Natural killer cell (primary cell): ENCODE measurements around the gene NUDT5. TPM values are rescaled to one million over a fixed set of nuclear protein-coding genes. Genes with fewer than 3 reads are reported as not detected.

Source experiments
- ATAC-seq, 3 donors: fragments of 150-1000 bp in 2 of 3; fragments of 200-7000 bp in 1 of 3; cut with Tn5 transposase; 1 replicate in 1 of 3; 2 replicates in 2 of 3; pipeline ENCODE4 v1.10.0; 2021; ENCODE audit warnings: mild to moderate bottlenecking in 2 of 3, moderate library complexity in 2 of 3
- DNase-seq, 2 donors: peaks; one replicate each; pipeline versions ENCODE4 v3.0.0 to v3.0.0-alpha.2; 2013 to 2021; ENCODE audit warnings: mixed read lengths in 1 of 2
- H3K27ac ChIP-seq: one replicate; pipeline ENCODE4 v1.5.1; 2013; ENCODE audit warnings: mild to moderate bottlenecking, low read length
- H3K27me3 ChIP-seq: one replicate; pipeline ENCODE4 v1.6.1; 2013; ENCODE audit warnings: low read length; ENCODE audit not compliant: control insufficient read depth, insufficient read depth
- H3K36me3 ChIP-seq: one replicate; pipeline ENCODE4 v1.6.1; 2013; ENCODE audit warnings: low read length; ENCODE audit not compliant: control insufficient read depth, insufficient read depth
- H3K4me1 ChIP-seq: one replicate; pipeline ENCODE4 v1.6.1; 2013; ENCODE audit warnings: low read length; ENCODE audit not compliant: control insufficient read depth, insufficient read depth
- H3K4me3 ChIP-seq: one replicate; pipeline ENCODE4 v1.5.1; 2013; ENCODE audit warnings: low read length
- H3K9me3 ChIP-seq: one replicate; pipeline ENCODE4 v1.6.1; 2013; ENCODE audit warnings: low read length; ENCODE audit not compliant: control insufficient read depth, insufficient read depth
- H3K27ac Mint-ChIP-seq, 2 donors: one replicate each; pipeline ENCODE4 v1.8.0; 2022; ENCODE audit warnings: mild to moderate bottlenecking in 2 of 2, mixed read lengths in 2 of 2, moderate library complexity in 1 of 2
- H3K27me3 Mint-ChIP-seq, 2 donors: one replicate each; pipeline ENCODE4 v1.8.0; 2022; ENCODE audit warnings: low read depth in 2 of 2, mixed read lengths in 2 of 2
- H3K36me3 Mint-ChIP-seq: one replicate; pipeline ENCODE4 v1.8.0; 2022; ENCODE audit warnings: mixed read lengths
- H3K4me1 Mint-ChIP-seq, 2 donors: one replicate each; pipeline ENCODE4 v1.8.0; 2022; ENCODE audit warnings: mixed read lengths in 2 of 2
- H3K4me3 Mint-ChIP-seq: one replicate; pipeline ENCODE4 v1.8.0; 2022; ENCODE audit warnings: mild to moderate bottlenecking, moderate library complexity, mixed read lengths
- H3K9me3 Mint-ChIP-seq, 2 donors: one replicate each; pipeline ENCODE4 v1.8.0; 2022; ENCODE audit warnings: mixed read lengths in 2 of 2
- CTCF ChIP-seq: fragments of 200-600 bp; IDR thresholded peaks from one replicate; pipeline ENCODE4 v1.8.0; 2022; ENCODE audit warnings: antibody characterized with exemption
- WGBS: methylation state at CpG from one replicate; pipeline ENCODE4 v1.1.7; 2013; ENCODE audit warnings: missing lambda C conversion rate; ENCODE audit not compliant: insufficient coverage; 5-methylcytosine and 5-hydroxymethylcytosine counted together
- intact Hi-C: fragments of 100-400 bp; cut with micrococcal nuclease; formaldehyde crosslinking; loops from one replicate; pipeline ENCODE4 v1.14.2; 2022
- total RNA-seq, 4 donors: library from RNA; stranded (reverse); fragments of 120-200 nt in 1 of 4; gene quantifications; one replicate each; pipeline versions ENCODE4 v1.2.3 to v1.2.4, GENCODE V29; 2013 to 2022

Gene NUDT5
- total RNA-seq, 3 donors from 2014 or later (not counting 1 experiment from before 2014, with no cell fraction given) = 25.7 to 39.1 (median 29.4) TPM

GRCh38 chr10:12196531-12197211, 980 bp upstream of the NUDT5 start:
- no peaks in the 10 kb centered on the region for H3K27me3 ChIP-seq
- Mint-ChIP-seq H3K9me3 (no peaks in the 10 kb centered on the region), H3K27ac (peak overlapping the region; percentile 97 to 99), H3K4me1 (peaks cover 51 to 63% of the 10 kb centered on the region in 2 donors), H3K36me3 (no peaks in the 10 kb centered on the region), H3K4me3 (peak overlapping the region; percentile 98), H3K27me3 (no peaks in the 10 kb centered on the region)
- no peak for DNase-seq
- 10% methylated on average over 14 of the region's 15 CpGs for WGBS
- no peak for ATAC-seq
- no peaks in the 10 kb centered on the region for H3K9me3 ChIP-seq
- peaks cover 26% of the 10 kb centered on the region for H3K4me1 ChIP-seq
- H3K4me3 ChIP-seq = peak overlapping the region; percentile 92
- TF ChIP-seq CTCF = no peak
- intact Hi-C loops = loop anchor here (5.0 to 10.0 kb wide), 2 partner anchors 64 to 908 kb away; partner anchors contain the start of gene OPTN
- H3K27ac ChIP-seq = peak overlapping the region; percentile 93
- H3K36me3 ChIP-seq = peaks cover 13% of the 10 kb centered on the region

GRCh38 chr10:12195281-12195602, 449 bp downstream of the NUDT5 start:
- Mint-ChIP-seq H3K4me1 (peaks cover 48 to 54% of the 10 kb centered on the region in 2 donors), H3K27ac (peak overlapping the region; percentile 97 to 99), H3K4me3 (peak overlapping the region; percentile 98), H3K27me3 (no peaks in the 10 kb centered on the region), H3K36me3 (no peaks in the 10 kb centered on the region), H3K9me3 (no peaks in the 10 kb centered on the region)
- Histone ChIP-seq H3K27ac (peak overlapping the region; percentile 93), H3K27me3 (no peaks in the 10 kb centered on the region), H3K4me3 (peak overlapping the region; percentile 92), H3K36me3 (peaks cover 9% of the 10 kb centered on the region), H3K4me1 (peaks cover 20% of the 10 kb centered on the region), H3K9me3 (no peaks in the 10 kb centered on the region)
- no peak for DNase-seq
- ATAC-seq = peak in 2 of 3 donors; percentile 3 to 4
- TF ChIP-seq CTCF = no peak
- 0% methylated on average over 12 of the region's 12 CpGs for WGBS
- intact Hi-C loops = loop anchor here (2.0 to 10.0 kb wide), 4 partner anchors 63 to 910 kb away; partner anchors contain the start of genes OPTN and UPF2

- Mint-ChIP-seq H3K27me3 (no peaks in the 10 kb centered on the region), H3K4me1 (peaks cover 48 to 58% of the 10 kb centered on the region in 2 donors), H3K4me3 (peak overlapping the region; percentile 98), H3K27ac (peak overlapping the region; percentile 97 to 99), H3K9me3 (no peaks in the 10 kb centered on the region), H3K36me3 (no peaks in the 10 kb centered on the region)
- DNase-seq (peak; percentile 16 to 45), ATAC-seq (no peak)
- Histone ChIP-seq H3K36me3 (peaks cover 9% of the 10 kb centered on the region), H3K9me3 (no peaks in the 10 kb centered on the region), H3K27me3 (no peaks in the 10 kb centered on the region), H3K4me1 (peaks cover 20% of the 10 kb centered on the region), H3K27ac (peak overlapping the region; percentile 93), H3K4me3 (peak overlapping the region; percentile 92)
- 15% methylated on average over 27 of the region's 27 CpGs for WGBS
- no peak for TF ChIP-seq CTCF
- intact Hi-C loops = loop anchor here (2.0 to 10.0 kb wide), 4 partner anchors 63 to 910 kb away; partner anchors contain the start of genes OPTN and UPF2
These were observed 879 bp downstream of the NUDT5 start for GRCh38 chr10:12194752-12195271.
